ENCODE data around the gene CYB5D1.

- no peak for TF ChIP-seq CTCF (IDR thresholded peaks at IDR 0.05)
- no peak for TF ChIP-seq POLR2AphosphoS5 (IDR thresholded peaks at IDR 0.05)
Observed at GRCh38 chr17:7880076-7880868, 22.5 kb downstream of the CYB5D1 start.

All from gastroesophageal sphincter (tissue), 3 donors.